Fibroblast of lung (primary cell): Measurements from ENCODE around the gene TIGD2. TPM values are rescaled to one million over a fixed set of nuclear protein-coding genes. Genes with fewer than 3 reads are reported as not detected.

Experiments used
- DNase-seq, 2 donors: peaks; one replicate each; pipeline versions ENCODE4 v3.0.0 to v3.0.0-alpha.2; 2010; ENCODE audit warnings: low read depth in 2 of 2
- H2AFZ ChIP-seq: 2 replicates; pipeline ENCODE4 v1.5.1; 2012; ENCODE audit warnings: low read length, control low read depth, inconsistent platforms
- H3K27ac ChIP-seq: 2 replicates; pipeline ENCODE4 v1.5.1; 2011; ENCODE audit warnings: low read length, control low read depth; ENCODE audit not compliant: insufficient read depth
- H3K27me3 ChIP-seq: 2 replicates; pipeline ENCODE4 v1.5.1; 2011; ENCODE audit warnings: mild to moderate bottlenecking, low read length; ENCODE audit not compliant: control insufficient read depth, insufficient read depth
- H3K36me3 ChIP-seq: 2 replicates; pipeline ENCODE4 v1.5.1; 2011; ENCODE audit warnings: low read length; ENCODE audit not compliant: control insufficient read depth, insufficient read depth
- H3K4me1 ChIP-seq: 2 replicates; pipeline ENCODE4 v1.5.1; 2011; ENCODE audit warnings: low read length; ENCODE audit not compliant: control insufficient read depth, insufficient read depth; ENCODE audit errors: extremely low read depth
- H3K4me2 ChIP-seq: 2 replicates; pipeline ENCODE4 v1.5.1; 2011; ENCODE audit warnings: low read length, control low read depth; ENCODE audit not compliant: insufficient read depth; ENCODE audit errors: extremely low read depth
- H3K4me3 ChIP-seq, 4 experiments: fragments of 200-600 bp in 1 of 4; sonication (generic) in 1 of 4; replicated peaks in 1 of 4; 2 replicates each; pipeline ENCODE4 v1.5.1; 2011 to 2016; ENCODE audit warnings: low read length in 4 of 4, low read depth in 3 of 4, mild to moderate bottlenecking in 3 of 4, control low read depth in 2 of 4, inconsistent platforms in 1 of 4, mixed read lengths in 1 of 4; ENCODE audit not compliant: insufficient read depth in 1 of 4; ENCODE audit errors: control extremely low read depth in 1 of 4
- H3K79me2 ChIP-seq: 2 replicates; pipeline ENCODE4 v1.5.1; 2012; ENCODE audit warnings: mild to moderate bottlenecking, low read length, inconsistent platforms; ENCODE audit not compliant: control insufficient read depth, insufficient read depth
- H3K9ac ChIP-seq: 2 replicates; pipeline ENCODE4 v1.5.1; 2011; ENCODE audit warnings: mild to moderate bottlenecking, low read length, control low read depth; ENCODE audit not compliant: insufficient read depth
- H3K9me3 ChIP-seq: 2 replicates; pipeline ENCODE4 v1.5.1; 2012; ENCODE audit warnings: low read depth, low read length; ENCODE audit not compliant: control insufficient read depth, insufficient read depth
- H4K20me1 ChIP-seq: 2 replicates; pipeline ENCODE4 v1.5.1; 2011; ENCODE audit warnings: low read length; ENCODE audit not compliant: control insufficient read depth, insufficient read depth; ENCODE audit errors: extremely low read depth
- CTCF ChIP-seq, 2 donors: IDR thresholded peaks in 1 of 2; conservative IDR thresholded peaks in 1 of 2; 1 replicate in 1 of 2; 2 replicates in 1 of 2; pipeline ENCODE4 v1.5.1; 2011 to 2012; ENCODE audit warnings: low read length in 2 of 2, control low read depth in 1 of 2, inconsistent platforms in 1 of 2, low read depth in 1 of 2, mild to moderate bottlenecking in 1 of 2
- EZH2 ChIP-seq: IDR thresholded peaks from 2 replicates; pipeline ENCODE4 v1.5.1; 2012; ENCODE audit warnings: low read length, control low read depth, mild to moderate bottlenecking; ENCODE audit errors: missing control alignments
- polyA plus RNA-seq, 2 donors: library from polyadenylated mRNA; depleted of rRNA in 1 of 2; stranded (reverse) in 1 of 2; unstranded in 1 of 2; fragments of >200 nt; gene quantifications; 2 replicates each; pipeline ENCODE4 v1.2.1, GENCODE V29; 2011 to 2012; ENCODE audit warnings: missing spikeins in 1 of 2
- total RNA-seq: library from RNA; depleted of rRNA; stranded (reverse); fragments of >200 nt; gene quantifications from 2 replicates; pipeline ENCODE4 v1.2.1, GENCODE V29; 2014

Gene TIGD2
- total and polyA plus RNA-seq, 2 donors (not counting 1 experiment from before 2014, with no cell fraction given), result 6.1 to 11.7 TPM

GRCh38 chr4:89134775-89135319, 23.5 kb downstream of the TIGD2 start:
- Histone ChIP-seq H3K79me2 (no peaks in the 10 kb centered on the region), H3K36me3 (no peaks in the 10 kb centered on the region), H3K9ac (no peak overlapping the region), H3K27ac (no peak overlapping the region), H2AFZ (peak overlapping the region; percentile 74), H3K9me3 (no peaks in the 10 kb centered on the region), H3K4me1 (no peaks in the 10 kb centered on the region), H3K4me3 (no peak overlapping the region), H3K27me3 (no peaks in the 10 kb centered on the region), H3K4me2 (peak overlapping the region; percentile 45), H4K20me1 (no peaks in the 10 kb centered on the region)
- DNase-seq, result peak; percentile 82 to 87
- TF ChIP-seq EZH2, result no peak
- no peak for TF ChIP-seq CTCF (conservative IDR thresholded peaks at IDR 0.05 in 1 of 2, IDR thresholded peaks at IDR 0.05 in 1 of 2; ENCODE audit: low read depth in 1 of 2, low read length in 2 of 2)

- no peak for TF ChIP-seq CTCF (conservative IDR thresholded peaks at IDR 0.05 in 1 of 2, IDR thresholded peaks at IDR 0.05 in 1 of 2; ENCODE audit: low read depth in 1 of 2, low read length in 2 of 2)
- no peak for TF ChIP-seq EZH2
- Histone ChIP-seq H3K4me2 (no peak overlapping the region), H3K4me1 (no peaks in the 10 kb centered on the region), H3K27ac (no peak overlapping the region), H3K9ac (no peak overlapping the region), H3K27me3 (no peaks in the 10 kb centered on the region), H3K4me3 (no peak overlapping the region), H2AFZ (no peak overlapping the region), H3K36me3 (no peaks in the 10 kb centered on the region), H3K9me3 (no peaks in the 10 kb centered on the region), H4K20me1 (no peaks in the 10 kb centered on the region), H3K79me2 (no peaks in the 10 kb centered on the region)
- DNase-seq, result peak in 1 of 2 donors; percentile 42
Observed at GRCh38 chr4:89136525-89136924, 25.2 kb downstream of the TIGD2 start.

- Histone ChIP-seq H3K27me3 (no peaks in the 10 kb centered on the region), H3K4me1 (no peaks in the 10 kb centered on the region), H3K27ac (no peak overlapping the region), H4K20me1 (no peaks in the 10 kb centered on the region), H3K4me2 (no peak overlapping the region), H3K9ac (no peak overlapping the region), H3K4me3 (no peak overlapping the region), H3K36me3 (no peaks in the 10 kb centered on the region), H3K79me2 (no peaks in the 10 kb centered on the region), H3K9me3 (no peaks in the 10 kb centered on the region), H2AFZ (no peak overlapping the region)
- no peak for DNase-seq
- TF ChIP-seq CTCF (conservative IDR thresholded peaks at IDR 0.05 in 1 of 2, IDR thresholded peaks at IDR 0.05 in 1 of 2; ENCODE audit: low read depth in 1 of 2, low read length in 2 of 2), result no peak
- no peak for TF ChIP-seq EZH2
Observed at GRCh38 chr4:89137231-89137630, 25.9 kb downstream of the TIGD2 start.
